Stimulated activated CD4-positive, alpha-beta T cell treated with anti-CD3 and anti-CD28 coated beads, Interleukin-15, amount 100 ng/mL, for 48 hours (primary cell): Measurements from ENCODE around the gene PCDHA12.
"Not testable (repeated sequence)": the region's sequence is repeated elsewhere in the genome, so short reads cannot be mapped to it uniquely, and the experiment has no call there.

ENCODE experiments used
- DNase-seq, 2 donors: peaks; one replicate each; pipeline ENCODE4 v3.0.0-alpha.2; 2020; ENCODE audit warnings: low read depth in 2 of 2

Gene PCDHA12

GRCh38 chr5:140875085-140876065 is at the start of gene PCDHA12:
PCDHA12 (plus strand) TSS chr5:140875308; CDS start chr5:140875473, 165 bp downstream.
- no peak for DNase-seq

- no peak for DNase-seq
Measured at GRCh38 chr5:140827704-140828361, 47.3 kb upstream of the PCDHA12 start, which contains the start of gene PCDHA6. PCDHA6 (plus strand) TSS chr5:140827960; CDS start chr5:140828092, 132 bp downstream.

GRCh38 chr5:140828362-140828737 is 46.8 kb upstream of the PCDHA12 start:
- no peak for DNase-seq

- DNase-seq: not testable (repeated sequence)
Measured at GRCh38 chr5:140829511-140830501, 45.3 kb upstream of the PCDHA12 start.

GRCh38 chr5:140833993-140834392 is 41.1 kb upstream of the PCDHA12 start, which contains the start of gene PCDHA7:
PCDHA7 (plus strand) TSS chr5:140834269; CDS start chr5:140834384, 115 bp downstream.
- no peak for DNase-seq

GRCh38 chr5:140834439-140835008 is 40.6 kb upstream of the PCDHA12 start:
- not testable (repeated sequence) for DNase-seq

- no peak for DNase-seq
Measured at GRCh38 chr5:140835622-140836510, 39.2 kb upstream of the PCDHA12 start.

- no peak for DNase-seq
Measured at GRCh38 chr5:140840978-140841962, 33.8 kb upstream of the PCDHA12 start, which contains the start of gene PCDHA8. PCDHA8 (plus strand) TSS chr5:140841187; CDS start chr5:140841322, 135 bp downstream.

- DNase-seq: no peak
Measured at GRCh38 chr5:140842798-140843733, 32.0 kb upstream of the PCDHA12 start.

GRCh38 chr5:140848139-140849102 is 26.7 kb upstream of the PCDHA12 start, which contains the start of gene PCDHA9:
PCDHA9 (plus strand) TSS chr5:140848382; CDS start chr5:140848496, 114 bp downstream.
- not testable (repeated sequence) for DNase-seq

GRCh38 chr5:140849831-140850634 is 25.1 kb upstream of the PCDHA12 start:
- not testable (repeated sequence) for DNase-seq

GRCh38 chr5:140855772-140856674 is 19.1 kb upstream of the PCDHA12 start, which contains the start of gene PCDHA10:
PCDHA10 (plus strand) TSS chr5:140855897; CDS start chr5:140856049, 152 bp downstream.
- no peak for DNase-seq

GRCh38 chr5:140857177-140857986 is 17.7 kb upstream of the PCDHA12 start:
- no peak for DNase-seq
